ENCODE measurements around the gene CILP2.

Gene CILP2

GRCh38 chr19:19531951-19532805, 5.9 kb upstream of the CILP2 start:
- peak; percentile 99 for DNase-seq

- no peak for DNase-seq
These were observed 5.0 kb upstream of the CILP2 start for GRCh38 chr19:19532806-19533701.

DNA sequence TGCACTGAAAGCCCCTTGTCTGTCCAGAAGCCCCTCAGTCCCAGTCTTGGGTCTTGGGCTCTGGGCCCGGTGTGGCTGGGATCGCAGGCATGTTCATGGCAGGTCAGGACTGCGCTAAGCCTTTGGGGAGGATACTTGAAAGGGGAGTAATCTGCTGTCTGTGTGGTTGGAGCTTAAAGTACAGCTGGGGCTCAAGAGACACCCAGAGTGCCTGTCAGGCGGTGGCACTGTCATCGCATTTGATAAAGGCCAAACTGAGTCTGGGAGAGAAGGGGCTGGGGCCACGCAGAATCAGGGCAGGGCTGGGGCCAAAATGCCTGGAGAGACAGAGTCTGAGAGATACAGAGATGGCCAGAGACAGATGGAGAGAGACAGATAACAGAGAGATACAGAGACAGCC, 4.2 kb upstream of the CILP2 start:
- no peak for DNase-seq

DNA sequence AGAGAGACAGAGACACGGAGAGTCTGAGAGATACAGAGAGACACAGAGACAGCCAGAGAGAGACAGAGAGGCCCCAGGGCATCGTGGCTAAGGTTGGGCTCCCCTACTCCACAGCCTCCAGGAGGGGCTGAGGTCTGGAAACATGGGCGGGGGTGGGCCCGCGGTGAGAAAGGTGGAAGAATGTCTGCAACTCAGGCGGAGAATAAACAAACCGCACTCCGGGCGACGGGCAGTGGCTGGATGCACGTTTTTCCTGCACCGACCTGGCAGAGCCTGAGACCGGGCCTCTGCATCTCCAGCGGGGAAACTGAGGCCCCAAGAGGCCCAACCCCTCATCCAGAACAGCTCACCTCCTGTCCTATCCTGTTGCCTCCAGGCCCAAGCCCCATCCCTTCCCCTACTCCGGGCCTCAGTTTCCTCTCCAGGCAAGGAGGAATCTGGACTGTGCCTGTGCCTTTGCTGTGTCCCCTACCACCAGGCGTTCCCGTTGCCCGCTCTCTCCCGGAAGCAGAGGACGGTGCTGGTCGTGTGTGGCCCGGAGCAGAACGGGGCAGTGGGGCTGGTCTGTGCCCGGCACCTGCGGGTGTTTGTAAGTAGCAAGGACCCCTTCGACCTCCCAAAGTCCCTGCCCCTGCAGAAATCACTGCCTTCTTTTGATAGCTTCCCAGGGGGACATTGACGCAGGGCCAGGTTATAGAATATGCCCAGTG, 3.4 kb upstream of the CILP2 start:
- DNase-seq, result no peak

DNA sequence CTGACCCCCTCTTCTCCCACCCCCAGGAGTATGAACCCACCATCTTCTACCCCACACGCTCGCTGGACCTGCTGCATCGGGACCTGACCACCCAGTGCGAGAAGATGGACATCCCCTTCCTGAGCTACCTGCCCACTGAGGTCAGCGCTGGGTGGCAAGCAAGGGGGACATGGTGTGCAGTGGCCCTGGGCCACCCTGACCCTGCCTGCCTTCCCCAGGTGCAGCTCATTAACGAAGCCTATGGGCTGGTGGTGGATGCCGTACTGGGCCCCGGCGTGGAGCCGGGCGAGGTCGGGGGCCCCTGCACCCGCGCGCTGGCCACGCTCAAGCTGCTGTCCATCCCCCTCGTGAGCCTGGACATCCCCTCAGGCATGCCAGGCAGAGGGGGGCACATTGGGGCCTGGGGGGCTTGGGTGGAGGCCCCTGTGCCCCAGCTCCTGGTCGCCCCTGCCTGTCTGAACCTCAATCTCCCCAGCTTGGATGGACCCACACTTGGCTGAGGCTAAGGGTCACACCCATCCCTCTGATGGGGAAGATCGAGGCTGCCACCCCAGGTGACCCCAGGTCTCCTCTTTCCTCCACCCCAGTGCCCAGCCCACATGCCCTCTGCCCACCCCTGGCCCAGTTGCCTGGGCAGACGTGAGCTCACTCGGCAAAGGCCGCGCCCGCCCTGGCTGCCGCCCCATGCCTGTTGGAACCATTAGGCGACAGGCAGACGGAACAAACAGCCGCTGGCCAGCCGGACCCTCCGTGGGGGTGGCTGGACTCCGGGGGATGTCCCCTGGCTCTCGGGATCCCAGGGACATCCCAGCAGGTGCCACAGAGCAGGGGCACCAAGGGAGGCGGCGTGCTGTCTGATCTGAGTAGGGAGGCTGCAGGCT, 2.5 kb upstream of the CILP2 start:
- DNase-seq, result no peak

DNA sequence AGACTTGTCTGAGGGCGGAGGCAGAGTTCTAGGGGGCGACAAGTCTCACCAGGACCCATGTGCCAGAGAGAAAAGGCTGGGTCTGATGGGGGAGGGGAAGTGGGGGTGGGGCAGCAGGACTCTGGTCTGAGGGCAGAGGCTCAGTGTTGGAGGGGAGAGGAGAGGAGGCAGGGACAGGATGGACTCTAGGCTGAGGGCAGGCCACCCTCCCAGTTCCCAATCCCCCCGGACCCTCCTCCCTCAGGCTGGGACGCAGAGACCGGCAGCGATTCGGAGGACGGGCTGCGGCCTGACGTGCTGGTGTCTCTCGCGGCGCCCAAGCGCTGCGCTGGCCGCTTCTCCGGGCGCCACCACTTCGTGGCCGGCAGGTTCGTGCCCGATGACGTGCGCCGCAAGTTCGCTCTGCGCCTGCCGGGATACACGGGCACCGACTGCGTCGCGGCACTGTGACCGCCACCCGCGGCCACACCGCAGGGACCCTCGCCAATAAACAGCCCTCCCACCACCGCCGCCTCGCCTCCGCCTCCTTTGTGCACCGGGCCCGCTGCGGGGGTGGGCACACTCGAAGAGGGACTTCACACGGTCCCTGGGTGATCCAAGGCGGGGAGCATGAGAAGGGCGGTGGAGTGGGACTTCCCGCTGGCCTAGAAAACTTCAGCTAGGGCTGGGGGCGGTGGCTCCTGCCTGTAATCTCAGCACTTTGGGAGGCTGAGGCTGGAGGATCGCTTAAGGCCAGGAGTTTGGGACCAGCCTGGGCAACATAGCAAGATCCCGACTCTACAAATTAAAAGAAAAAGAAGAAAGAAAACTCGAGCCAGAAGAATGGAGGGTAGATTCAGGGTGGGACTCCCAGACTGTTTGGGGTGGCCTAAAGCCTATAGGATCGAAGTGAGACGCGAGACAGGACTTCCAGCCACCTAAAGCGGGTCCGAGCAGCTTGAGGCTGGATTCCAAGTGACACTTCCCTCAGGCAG, 703 bp upstream of the CILP2 start:
- no peak for DNase-seq

DNA sequence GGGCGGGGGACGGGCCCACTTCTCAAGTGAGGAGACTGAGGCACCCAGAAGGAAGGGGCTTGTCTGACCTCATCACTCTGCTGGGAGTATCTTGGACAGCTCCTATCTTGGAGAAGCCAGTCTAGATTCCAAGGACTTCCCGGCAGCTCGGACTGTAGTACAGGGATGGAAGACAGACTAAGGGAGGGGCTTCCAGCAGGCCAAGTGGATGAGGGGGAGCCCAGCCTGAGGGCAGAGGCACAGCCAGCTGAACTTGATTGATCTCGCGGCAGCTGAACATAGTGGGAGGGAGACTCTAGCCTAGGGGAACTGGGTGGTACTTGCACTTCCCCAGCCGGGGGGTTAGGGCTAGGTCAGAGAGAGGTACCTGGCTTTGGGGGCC, 711 bp downstream of the CILP2 start:
- DNase-seq, result no peak

- no peak for DNase-seq
These were observed 1.6 kb downstream of the CILP2 start for GRCh38 chr19:19539698-19540063.

DNA sequence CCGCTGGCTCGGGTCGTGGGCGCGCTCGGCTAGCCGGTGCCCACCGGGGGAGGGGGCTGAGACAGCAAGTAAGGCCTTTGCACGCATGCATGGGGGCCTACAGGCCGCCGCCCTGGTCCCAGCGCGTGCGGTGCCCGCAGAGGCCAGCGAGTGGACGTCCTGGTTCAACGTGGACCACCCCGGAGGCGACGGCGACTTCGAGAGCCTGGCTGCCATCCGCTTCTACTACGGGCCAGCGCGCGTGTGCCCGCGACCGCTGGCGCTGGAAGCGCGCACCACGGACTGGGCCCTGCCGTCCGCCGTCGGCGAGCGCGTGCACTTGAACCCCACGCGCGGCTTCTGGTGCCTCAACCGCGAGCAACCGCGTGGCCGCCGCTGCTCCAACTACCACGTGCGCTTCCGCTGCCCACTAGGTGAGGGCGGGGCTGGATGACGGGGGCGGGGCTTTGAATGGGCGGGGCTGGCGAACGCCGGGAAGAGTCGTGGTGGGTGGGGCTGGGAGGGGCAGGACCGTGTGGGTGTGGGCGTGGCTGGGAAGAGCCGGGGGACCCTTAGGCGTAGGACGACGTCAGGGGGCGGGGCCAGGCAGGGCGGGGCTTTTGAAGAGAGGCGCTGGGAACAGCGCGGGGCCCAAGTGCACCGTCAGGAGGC, 2.1 kb downstream of the CILP2 start:
- DNase-seq, result peak; percentile 89

DNA sequence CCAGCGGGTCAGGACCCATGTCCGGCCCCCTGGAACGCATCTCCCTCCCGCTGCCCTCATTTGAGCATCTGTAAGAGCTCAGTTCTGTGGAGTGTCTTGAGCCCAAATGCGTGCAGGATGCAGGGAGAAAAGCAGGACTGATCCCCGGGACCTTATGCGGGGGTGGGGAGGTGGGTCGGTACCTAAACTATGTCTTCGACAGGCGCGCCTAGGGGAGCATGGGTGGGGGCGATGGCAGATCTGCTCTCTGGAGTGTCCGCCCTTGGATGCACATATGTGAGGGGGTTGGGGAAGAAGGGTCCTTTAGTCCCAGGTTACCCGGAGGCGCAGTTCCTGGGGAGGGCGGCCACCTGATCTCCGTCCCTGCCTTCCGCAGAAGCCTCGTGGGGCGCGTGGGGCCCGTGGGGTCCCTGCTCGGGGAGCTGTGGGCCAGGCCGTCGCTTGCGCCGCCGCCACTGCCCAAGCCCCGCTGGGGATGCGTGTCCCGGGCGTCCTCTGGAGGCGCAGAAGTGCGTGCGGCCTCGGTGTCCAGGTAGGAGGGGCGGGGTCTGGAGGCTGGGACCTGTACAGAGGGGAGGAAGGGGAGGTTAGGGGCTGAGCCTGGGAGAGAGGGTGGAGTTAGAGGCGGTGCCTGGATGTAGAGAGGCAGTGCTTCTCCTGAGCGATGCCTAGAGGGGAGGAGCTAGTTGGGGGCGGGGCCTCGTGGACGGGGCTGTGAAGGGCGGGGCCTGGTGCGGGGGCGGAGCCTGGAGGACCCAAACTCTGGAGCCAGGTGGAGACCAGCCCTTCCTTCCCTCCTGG, 2.9 kb downstream of the CILP2 start:
- DNase-seq, result peak; percentile 91

- no peak for DNase-seq
These were observed 3.6 kb downstream of the CILP2 start for GRCh38 chr19:19541616-19542015.

DNA sequence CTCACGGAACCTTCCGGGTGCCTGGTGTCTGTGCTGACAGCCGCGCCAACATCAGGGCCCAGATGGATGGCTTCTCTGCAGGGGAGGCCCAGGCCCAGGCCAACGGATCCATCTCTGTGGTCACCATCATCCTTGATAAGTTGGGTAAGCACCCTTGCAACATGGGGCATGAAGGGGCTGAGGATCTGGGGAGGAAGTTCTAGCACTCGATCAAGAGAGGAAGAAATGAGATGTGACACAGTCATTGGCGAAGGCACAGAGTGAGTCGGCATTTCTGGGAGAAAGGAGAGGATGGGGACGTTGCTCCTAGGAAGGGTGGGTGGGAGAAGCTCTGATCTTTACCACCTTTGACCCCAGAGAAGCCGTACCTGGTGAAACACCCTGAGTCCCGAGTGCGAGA, 4.4 kb downstream of the CILP2 start:
- DNase-seq, result no peak

GRCh38 chr19:19543101-19543500, 5.0 kb downstream of the CILP2 start:
- DNase-seq, result no peak

DNA sequence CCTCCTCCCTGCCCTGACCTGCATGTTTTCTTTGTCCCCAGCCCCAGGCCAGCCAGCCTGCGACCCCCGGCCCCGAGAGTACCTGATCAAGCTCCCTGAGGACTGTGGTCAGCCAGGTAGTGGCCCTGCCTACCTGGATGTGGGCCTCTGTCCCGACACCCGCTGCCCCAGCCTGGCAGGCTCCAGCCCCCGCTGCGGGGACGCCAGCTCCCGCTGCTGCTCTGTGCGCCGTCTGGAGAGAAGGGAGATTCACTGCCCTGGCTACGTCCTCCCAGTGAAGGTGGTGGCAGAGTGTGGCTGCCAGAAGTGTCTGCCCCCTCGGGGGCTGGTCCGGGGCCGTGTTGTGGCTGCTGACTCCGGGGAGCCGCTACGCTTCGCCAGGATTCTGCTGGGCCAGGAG, 5.6 kb downstream of the CILP2 start:
- DNase-seq, result no peak

GRCh38 chr19:19544257-19544953, 6.3 kb downstream of the CILP2 start:
- DNase-seq, result no peak

GRCh38 chr19:19544954-19545591, 7.0 kb downstream of the CILP2 start:
- no peak for DNase-seq

- no peak for DNase-seq
These were observed 7.6 kb downstream of the CILP2 start for GRCh38 chr19:19545707-19546106.

GRCh38 chr19:19546751-19547162, 8.7 kb downstream of the CILP2 start:
- no peak for DNase-seq

Measured in activated CD8-positive, alpha-beta memory T cell treated with anti-CD3 and anti-CD28 coated beads, Interleukin-2, amount 50 U/mL, for 48 hours (primary cell).